NCI-H1694 treated with DMSO at 0.1 percent for 48 hours (cell line): ENCODE results near the gene NRK.
"Not testable (repeated sequence)": the region's sequence is repeated elsewhere in the genome, so short reads cannot be mapped to it uniquely, and the experiment has no call there.

Experiments used
- DNase-seq: peaks from one replicate; lab custom pipeline; 2025; lab: John Stamatoyannopoulos, UW

NRK gene, protein sequence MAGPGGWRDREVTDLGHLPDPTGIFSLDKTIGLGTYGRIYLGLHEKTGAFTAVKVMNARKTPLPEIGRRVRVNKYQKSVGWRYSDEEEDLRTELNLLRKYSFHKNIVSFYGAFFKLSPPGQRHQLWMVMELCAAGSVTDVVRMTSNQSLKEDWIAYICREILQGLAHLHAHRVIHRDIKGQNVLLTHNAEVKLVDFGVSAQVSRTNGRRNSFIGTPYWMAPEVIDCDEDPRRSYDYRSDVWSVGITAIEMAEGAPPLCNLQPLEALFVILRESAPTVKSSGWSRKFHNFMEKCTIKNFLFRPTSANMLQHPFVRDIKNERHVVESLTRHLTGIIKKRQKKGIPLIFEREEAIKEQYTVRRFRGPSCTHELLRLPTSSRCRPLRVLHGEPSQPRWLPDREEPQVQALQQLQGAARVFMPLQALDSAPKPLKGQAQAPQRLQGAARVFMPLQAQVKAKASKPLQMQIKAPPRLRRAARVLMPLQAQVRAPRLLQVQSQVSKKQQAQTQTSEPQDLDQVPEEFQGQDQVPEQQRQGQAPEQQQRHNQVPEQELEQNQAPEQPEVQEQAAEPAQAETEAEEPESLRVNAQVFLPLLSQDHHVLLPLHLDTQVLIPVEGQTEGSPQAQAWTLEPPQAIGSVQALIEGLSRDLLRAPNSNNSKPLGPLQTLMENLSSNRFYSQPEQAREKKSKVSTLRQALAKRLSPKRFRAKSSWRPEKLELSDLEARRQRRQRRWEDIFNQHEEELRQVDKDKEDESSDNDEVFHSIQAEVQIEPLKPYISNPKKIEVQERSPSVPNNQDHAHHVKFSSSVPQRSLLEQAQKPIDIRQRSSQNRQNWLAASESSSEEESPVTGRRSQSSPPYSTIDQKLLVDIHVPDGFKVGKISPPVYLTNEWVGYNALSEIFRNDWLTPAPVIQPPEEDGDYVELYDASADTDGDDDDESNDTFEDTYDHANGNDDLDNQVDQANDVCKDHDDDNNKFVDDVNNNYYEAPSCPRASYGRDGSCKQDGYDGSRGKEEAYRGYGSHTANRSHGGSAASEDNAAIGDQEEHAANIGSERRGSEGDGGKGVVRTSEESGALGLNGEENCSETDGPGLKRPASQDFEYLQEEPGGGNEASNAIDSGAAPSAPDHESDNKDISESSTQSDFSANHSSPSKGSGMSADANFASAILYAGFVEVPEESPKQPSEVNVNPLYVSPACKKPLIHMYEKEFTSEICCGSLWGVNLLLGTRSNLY (N-terminal part only)

DNA sequence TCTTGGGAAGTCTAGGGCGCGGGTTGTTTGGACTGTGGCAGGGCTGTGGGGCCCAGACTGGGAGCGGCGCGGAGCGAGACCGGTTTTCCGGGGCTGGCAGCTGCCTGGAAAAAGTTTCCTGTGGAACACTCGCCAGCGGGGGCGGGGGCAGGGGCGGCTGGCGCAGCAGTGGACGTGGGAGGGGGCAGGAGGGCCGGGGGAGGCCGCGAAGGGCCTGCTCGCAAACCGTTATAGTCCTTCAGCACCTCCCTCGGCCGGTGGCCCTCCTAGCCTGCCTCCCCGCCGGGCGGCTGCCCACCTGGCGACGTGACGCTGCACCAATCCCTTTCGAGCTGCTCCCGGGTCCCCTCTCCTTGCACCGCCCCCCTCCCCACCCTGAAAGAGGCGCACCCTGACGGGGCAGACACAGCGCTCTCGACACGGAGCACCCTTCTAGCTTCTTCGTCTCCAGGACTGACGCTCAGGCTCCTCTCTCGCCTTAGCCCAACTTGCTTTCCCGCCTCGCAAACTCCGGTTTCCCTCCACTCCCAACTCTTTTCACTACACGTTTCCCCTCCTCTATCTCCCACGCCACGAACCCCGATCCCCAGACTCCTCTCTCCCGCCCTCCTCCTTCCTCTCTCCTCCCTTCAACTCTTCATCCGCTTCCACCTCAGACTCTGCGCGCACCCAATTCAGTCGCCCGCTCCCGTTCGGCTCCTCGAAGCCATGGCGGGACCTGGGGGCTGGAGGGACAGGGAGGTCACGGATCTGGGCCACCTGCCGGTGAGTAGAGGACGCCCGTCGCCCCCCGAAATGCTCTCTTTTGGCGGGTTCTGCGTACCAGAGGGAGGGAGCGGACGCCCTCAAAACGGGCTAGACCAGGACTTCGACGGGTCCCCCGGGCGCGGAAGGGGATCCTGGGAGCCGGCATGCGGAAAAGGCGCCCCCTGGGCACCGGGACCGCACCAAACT lies at the start of gene NRK:
Gene NRK, plus strand, starts transcription at position 402 of the 954 bp plus-strand sequence. Its CDS starts 307 bp downstream, at position 709.
- DNase-seq, result no peak

DNA sequence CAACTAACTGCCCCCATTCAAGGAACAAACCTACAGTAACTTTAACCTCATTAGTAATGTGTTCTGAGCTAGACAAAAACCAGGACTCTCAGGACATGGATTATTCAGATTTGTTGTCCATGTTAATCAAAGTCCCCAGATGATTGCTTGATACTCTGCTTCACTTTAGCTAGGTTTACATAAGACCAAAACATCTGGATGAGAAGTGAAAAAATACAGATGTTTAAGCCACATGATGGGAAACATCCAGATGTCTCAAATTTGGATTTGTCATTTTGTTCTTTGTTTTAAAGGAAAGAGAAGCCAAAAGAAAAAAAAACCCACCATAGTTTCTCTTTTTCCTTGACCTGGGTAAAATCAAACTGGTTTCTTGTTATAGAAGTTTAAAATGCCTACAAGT lies 48.5 kb upstream of the NRK start:
- no peak for DNase-seq

DNA sequence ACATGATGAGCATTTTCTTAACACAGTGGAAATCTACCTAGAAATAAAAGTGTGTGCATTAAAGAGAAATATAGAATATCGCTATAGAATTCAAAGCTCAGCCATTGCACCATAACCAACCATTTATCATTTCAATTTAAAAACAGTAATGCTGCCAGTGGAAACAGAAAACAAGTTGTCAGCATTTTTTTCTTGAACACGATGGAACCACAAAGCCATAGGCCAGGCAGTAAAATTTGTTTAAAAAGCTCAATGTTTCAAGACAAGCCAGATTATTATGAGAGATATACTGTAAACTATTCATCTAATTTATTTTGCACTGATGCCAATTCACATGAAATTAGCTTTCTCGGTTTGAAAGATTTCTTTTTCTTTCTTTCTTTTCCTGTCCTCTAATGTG lies 46.7 kb upstream of the NRK start:
- no peak for DNase-seq

DNA sequence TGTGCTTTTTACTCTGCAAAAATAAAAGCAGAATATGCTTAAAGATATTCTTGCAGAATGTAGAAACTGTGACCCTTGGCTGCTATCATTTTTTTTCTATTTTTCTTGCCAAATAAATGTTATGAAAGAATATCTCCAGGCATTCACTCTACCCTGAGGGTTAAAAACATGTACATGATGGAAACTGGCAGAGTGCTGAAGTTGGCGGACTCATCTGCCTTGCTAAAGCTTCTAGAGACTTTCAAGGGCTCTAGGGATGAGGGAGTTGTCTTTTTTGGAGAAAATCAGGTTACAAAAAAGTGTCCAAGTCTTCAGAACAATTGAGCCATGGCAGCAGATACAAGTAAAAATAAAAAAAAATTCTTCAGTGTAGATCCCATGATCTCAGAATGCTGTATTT lies 40.5 kb upstream of the NRK start:
- DNase-seq, result no peak

DNA sequence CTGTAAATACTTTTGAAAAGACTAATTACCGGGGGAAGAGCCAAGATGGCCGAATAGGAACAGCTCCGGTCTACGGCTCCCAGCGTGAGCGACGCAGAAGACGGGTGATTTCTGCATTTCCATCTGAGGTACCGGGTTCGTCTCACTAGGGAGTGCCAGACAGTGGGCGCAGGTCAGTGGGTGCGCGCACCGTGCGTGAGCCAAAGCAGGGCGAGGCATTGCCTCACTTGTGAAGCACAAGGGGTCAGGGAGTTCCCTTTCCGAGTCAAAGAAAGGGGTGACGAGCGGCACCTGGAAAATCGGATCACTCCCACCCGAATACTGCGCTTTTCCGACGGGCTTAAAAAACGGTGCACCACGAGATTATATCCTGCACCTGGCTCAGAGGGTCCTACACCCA lies 25.5 kb upstream of the NRK start:
- not testable (repeated sequence) for DNase-seq

DNA sequence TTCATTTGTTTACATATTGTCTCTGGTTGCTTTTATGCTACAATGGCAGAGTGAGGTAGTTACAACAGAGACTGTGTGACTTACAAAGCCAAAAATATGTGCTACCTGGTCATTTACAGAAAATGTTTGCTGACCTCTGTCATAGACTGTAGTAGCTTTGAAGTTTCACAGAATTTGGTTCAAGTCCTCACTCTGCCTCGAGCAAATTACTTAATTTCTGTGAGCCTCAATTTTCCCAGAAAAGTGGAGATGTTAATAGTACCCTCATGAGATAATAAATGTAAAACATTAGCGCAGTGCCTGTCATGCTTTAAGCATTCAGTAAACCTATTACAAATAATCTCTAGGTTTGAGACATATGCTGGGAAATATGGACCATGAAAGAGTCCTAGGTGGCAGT lies 18.4 kb upstream of the NRK start:
- DNase-seq, result no peak

DNA sequence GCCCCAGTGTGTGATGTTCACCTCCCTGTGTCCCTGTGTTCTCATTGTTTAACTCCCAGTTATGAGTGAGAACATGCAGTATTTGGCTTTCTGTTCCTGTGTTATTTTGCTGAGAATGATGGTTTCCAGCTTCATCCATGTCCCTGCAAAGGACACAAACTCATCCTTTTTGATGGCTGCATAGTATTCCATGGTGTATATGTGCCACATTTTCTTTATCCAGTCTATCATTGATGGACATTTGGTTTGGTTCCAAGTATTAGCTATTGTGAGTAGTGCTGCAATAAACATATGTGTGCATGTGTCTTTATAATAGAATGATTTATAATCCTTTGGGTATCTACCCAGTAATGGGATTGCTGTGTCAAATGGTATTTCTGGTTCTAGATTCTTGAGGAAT lies 16.7 kb upstream of the NRK start:
- not testable (repeated sequence) for DNase-seq

DNA sequence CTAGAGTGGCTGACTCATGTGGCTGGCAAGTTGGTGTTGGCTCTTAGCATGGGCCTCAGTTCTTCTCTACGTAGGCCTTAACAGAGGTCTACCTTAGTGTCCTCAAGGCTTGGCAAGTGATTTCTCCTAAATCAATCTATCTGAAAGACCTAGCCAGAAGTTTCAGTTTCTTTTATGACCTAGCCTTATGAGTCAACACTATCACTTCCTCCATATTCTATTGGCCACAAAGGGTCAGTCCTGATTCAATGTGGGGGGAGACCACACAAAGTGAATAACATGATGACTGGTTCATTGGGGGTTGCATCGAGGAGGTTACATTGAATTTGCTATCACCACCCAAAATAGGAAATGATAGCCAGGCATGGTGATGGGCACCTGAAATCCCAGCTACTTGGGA lies 5.8 kb upstream of the NRK start:
- no peak for DNase-seq

DNA sequence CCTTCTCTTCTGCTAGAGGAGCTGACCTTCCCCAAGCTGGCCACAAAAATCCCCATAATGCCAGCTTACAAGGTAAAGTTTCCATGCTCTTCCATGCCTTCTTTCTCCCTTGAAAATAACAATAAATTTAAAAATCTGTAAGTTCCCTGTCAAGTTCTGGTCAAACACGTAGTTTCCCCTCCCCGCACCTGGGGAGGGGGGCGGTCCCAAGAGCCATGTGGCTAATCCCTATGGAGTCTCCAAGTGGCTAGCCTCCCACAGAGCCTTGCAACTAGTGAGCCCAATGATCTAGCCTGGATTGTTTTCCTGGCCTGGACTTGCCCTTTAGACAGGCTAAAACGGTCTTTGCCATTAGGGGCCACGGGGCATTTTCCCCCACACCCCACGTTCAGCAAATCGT lies 2.1 kb upstream of the NRK start:
- no peak for DNase-seq

DNA sequence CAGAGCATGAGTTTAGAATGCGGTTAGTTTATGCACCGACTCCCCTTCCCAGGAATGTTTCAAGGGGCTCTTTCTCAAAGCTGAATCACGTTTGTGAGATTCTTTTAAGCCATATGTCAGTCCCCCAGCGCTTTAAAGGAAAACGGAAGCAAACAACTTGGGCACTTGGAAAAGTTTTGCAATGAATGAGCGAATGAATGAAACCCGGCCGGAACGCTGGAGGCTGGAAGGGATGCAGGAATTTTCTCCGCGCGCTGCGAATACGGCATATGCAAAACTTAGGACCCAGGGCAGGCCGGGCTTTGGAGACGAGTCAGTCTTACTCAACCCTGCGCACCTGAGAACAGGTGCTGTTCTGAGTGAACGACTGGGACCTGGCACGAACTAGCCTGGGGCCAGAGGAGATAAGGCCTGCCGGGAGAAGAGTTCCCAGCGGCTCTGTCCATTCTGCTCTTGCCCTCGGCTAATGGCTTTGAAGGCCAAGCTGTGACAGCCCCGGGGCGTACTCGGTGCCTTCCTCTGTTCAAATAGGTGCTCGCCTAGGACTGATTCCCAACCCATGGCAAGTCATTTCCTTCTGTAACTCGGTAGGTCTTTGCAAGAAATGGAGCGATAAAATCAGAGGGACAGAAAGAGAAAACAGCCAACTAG lies 743 bp upstream of the NRK start:
- DNase-seq, result no peak

DNA sequence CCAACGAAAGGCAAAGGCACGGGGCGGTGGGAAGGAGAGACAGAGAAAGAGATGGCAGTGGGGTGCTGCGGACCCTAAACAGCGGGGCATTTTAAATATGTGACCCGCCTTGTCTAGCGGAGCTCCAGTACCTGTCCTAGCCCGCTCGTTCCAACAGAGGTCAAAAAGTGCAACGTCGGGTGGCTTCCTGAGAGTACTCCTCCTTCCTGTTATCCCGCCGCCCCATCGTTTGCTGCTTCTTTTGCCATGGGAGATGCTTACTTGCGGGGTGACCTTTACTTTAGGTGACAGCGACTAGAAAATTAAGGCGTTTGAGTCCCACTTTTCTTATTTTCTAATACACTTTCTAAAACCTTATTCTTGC lies 735 bp downstream of the NRK start:
- DNase-seq, result no peak

DNA sequence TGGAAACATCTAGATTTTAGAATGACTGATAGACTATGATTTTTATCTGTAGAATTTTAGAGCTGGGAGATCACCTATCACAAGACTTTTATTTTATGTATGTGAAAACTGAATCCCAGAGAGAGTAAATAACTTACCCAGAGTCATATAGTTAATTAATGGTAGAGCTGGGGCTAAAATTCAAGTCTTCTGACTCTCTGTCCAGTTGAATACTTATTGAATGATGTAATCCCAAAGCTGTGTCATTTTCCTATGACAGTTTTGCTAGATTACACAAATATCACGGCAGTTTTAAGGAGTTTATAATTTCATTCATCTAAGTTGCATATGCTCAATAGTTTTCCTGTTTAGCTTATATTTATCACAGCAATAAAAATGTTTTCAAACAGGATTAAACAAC lies 6.7 kb downstream of the NRK start:
- no peak for DNase-seq

DNA sequence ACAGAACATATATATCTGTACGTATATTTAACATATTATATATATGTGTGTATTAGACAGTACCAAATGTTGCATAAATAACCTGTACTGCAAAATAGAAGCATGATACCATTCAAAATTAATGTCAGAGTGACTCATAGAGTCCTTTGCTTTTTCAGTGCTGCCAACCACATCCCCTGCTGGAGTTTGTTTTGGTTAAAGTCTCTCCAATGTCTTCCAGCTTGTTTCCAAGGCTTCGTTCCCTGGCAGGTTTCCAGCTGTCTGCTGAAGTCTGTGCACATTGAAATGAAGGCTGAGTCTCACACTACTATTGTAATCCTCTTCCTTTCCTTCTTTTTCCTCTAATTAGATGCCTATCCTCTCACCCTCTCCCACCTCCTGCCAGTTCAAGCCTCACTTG lies 14.9 kb downstream of the NRK start:
- DNase-seq, result no peak

DNA sequence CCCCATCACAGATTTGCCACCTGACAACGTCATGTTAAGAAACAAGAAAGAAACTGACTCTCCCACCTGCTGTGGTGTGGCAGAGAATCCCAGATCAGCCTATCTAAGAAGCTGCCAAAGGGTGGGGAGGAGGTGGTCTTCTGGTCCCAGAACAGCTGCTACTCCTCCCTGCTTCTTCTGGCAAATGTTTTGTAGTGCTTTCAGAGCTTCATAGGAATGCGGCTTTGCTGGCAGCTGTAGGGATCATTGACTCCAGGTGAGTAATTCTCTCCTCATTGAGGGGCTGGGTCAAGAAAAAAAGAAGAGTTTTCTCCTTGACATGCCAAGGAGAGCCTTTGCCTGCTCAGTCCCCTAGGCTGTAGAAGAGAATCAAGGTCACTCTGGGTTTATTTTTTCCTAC lies 23.3 kb downstream of the NRK start:
- DNase-seq, result no peak

DNA sequence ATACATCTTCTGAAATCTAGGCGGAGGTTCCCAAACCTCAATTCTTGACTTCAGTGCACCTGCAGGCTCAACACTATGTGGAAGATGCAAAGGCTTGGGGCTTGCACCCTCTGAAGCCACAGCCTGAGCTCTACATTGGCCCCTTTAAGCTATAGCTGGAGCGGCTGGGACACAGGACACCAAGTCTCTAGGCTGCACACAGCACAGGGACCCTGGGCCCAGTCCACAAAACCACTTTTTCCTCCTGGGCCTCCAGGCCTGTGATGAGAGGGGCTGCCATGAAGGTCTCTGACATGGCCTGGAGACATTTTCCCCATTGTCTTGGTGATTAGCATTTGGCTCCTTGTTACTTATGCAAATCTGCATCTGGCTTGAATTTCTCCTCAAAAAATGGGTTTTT lies 27.8 kb downstream of the NRK start:
- DNase-seq, result not testable (repeated sequence)

DNA sequence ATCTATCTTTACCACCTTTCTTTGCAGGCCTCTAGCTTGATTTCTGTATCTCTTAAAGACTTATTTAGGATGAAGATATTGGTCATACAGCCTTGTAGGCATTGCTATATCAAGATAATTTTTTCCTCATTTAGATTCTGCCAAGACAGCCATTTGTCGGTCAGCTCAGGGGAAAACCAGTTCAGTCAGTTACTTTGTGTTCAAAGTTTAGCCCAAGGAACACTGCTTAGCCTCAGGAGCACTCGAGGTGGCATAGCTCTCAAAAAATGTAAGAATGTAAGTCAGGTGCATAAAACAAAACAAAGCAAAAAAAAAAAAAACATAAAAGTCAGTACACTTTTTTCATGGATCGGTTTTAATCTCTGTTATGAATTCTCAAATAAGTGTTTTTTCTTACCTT lies 43.4 kb downstream of the NRK start:
- no peak for DNase-seq

DNA sequence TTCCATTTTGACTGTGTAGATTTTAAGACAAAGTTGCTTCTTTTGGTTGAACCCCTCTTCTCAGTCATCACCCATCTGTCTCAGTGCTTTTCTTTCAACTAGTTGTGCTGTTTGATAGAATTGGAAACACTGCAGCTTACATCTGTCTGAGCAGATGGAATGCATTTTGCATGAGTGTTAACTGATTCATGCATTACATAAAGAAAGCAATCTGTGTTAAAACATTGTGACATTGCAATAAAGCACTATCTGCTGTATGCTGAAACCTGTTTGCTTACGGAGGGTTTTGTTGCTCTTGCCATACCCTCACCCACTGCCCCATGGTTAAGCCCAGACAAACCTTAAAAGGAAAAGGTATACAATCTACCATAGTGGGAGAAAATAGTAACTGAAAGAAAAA lies 47.4 kb downstream of the NRK start:
- no peak for DNase-seq

DNA sequence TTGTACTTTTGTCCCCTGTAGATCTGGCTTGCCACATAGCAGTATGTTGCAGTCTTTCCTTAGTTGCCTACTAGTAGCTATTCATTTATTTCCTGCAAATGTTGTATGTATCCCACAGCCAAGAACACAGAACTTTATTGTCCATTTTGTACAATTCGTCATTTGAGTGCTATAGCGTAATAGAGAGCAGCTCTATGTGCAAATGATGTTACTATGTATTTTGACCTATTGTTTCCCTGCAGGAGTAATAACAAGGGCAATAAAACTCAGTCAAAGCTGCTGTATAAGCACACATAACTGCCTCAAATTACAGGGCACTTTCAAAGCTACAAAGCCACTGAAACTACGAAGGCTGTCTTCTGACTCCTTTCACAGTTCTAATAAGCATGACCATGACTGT lies 48.1 kb downstream of the NRK start:
- DNase-seq, result no peak

DNA sequence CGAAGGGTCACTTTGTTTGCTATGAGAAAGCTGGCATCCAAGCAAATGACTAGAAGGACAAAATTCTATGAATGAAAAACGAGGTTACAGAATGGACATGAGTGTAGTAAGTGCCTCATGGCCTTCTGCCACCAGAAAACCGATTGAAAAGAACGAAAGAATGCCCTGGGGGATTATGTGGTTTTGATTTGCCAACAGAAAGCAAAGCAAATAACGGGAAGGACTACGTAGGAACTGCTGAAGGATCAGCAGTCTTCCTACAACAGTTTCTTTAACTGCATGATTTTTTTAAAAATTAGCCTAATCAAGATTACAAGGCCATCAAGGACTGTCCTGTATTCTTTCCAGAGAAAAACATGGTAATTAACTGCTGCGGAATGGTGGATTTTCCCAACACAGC lies 50.6 kb downstream of the NRK start:
- DNase-seq, result no peak

DNA sequence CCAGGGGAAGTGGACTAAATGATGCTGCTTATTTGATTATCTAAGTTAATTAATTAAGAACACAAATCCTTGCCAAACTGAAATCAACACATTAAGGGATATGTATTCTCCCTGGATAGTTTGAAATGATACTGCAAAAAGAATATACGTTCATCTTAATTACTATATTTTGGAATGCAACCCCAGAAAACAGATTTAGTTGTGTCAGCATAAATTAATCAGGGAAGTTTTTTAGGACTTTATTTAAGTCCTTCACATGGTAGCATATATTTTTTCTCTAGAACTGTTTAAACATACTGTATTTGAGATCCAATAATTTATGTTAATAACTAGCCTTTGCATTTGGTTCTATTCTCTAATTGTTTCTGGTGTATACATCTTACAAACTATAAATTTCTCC lies 52.5 kb downstream of the NRK start:
- no peak for DNase-seq

DNA sequence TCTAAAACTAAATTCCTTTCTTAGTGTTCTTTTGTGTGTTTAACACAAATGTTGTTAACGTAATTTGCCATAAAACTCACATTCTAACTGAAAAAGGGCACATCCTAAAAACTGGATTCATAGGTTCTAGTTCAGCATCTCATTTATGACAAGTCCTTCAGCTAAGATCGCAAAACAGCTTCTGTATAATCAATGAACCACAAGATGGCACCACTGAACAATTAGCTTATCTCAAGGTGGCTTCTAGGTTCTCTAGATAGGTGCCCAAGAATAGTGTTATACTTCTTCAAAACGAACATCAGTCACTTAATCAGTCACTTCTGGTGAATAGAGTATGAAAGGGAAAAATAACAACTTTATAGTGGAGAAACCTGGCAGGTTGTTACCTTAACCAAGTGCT lies 54.3 kb downstream of the NRK start:
- no peak for DNase-seq
